ENCODE results near the gene FAM131A. TPM values are rescaled to one million over a fixed set of nuclear protein-coding genes. Genes with fewer than 3 reads are reported as not detected.

The FAM131A gene
- total RNA-seq, 6 experiments from 2014 or later: 2.4 to 6.5 (median 3.1) TPM

DNA sequence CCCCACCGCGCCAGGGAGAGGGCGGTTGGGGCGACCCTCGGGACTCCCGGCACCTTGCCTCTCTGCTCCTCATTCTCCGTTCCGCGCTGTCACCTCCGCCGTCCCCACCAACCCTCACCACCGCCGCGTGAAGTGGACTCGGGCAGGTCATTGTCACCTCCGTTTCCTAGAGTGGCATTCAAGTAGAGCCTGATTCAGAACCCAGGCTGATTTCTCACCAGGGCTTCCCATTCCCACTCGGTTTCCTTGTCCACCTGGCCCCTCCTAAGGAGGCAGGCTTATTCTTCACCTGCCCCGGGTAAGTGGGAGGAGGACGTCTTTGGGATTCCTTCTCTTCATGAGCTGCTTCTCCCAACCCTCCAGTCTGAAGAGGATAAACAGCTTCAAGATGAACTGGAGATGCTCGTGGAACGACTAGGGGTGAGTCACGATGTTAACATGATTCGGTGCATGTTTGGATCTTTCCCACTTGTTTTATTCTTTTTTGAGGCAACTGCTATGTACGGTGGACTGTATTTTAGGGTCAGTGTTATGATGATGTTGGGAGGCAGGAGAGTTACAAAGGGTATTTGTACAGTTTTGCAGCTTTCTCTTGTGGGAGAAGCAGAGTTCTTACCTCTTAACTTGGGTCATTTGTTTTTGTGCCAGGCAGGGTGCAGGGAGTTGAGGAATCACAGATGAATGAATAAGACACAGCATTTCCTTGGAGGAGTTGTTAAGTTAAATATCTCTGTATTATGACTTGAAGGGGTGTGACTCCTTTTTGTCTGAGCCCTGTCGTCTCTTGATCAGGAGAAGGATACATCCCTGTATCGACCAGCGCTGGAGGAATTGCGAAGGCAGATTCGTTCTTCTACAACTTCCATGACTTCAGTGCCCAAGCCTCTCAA lies 37.7 kb upstream of the FAM131A start:
- no peak for TF ChIP-seq POLR2A (IDR thresholded peaks at IDR 0.05)
- no peak for TF ChIP-seq CTCF (IDR thresholded peaks at IDR 0.05)
- Histone ChIP-seq H3K4me3 (peak overlapping the region; percentile 69 to 99 (median 92)), H3K27me3 (no peaks in the 10 kb centered on the region), H3K27ac (peak overlapping the region in 2 of 3 donors; percentile 40 to 50), H3K4me1 (peaks cover 0 to 8% (median 6%) of the 10 kb centered on the region in 4 donors), H3K36me3 (peaks cover 8 to 43% (median 24%) of the 10 kb centered on the region in 4 donors), H3K9me3 (no peaks in the 10 kb centered on the region)
- 11% methylated on average over 21 of the region's 29 CpGs for WGBS (ENCODE audit: insufficient coverage, low coverage, low lambda C conversion rate, missing lambda C conversion rate)
- intact Hi-C loops (cut with DNase I): loop anchor here in 1 of 2 donors (10.0 kb wide), 2 partner anchors 135 to 405 kb away; no protein-coding TSS in a partner anchor
- DNase-seq (no peak), ATAC-seq (no peak)

GRCh38 chr3:184300378-184300720 lies 37.1 kb upstream of the FAM131A start:
- H3K36me3 ChIP-seq: peaks cover 8 to 49% (median 25%) of the 10 kb centered on the region in 4 donors
- peak overlapping the region in 2 of 3 donors; percentile 69 to 99 for H3K4me3 ChIP-seq
- no peak for DNase-seq
- no peak overlapping the region for H3K27ac ChIP-seq
- no peak for ATAC-seq
- H3K27me3 ChIP-seq: no peaks in the 10 kb centered on the region
- WGBS (ENCODE audit: insufficient coverage, low coverage, low lambda C conversion rate, missing lambda C conversion rate): 67% methylated on average over 3 of the region's 3 CpGs
- H3K9me3 ChIP-seq: no peaks in the 10 kb centered on the region
- intact Hi-C loops (cut with DNase I): loop anchor here in 1 of 2 donors (10.0 kb wide), 1 partner anchor 136 kb away; no protein-coding TSS in a partner anchor
- H3K4me1 ChIP-seq: peaks cover 0 to 8% (median 6%) of the 10 kb centered on the region in 4 donors
- TF ChIP-seq POLR2A (IDR thresholded peaks at IDR 0.05) (no peak), CTCF (IDR thresholded peaks at IDR 0.05) (no peak)

GRCh38 chr3:184305577-184305976 lies 31.8 kb upstream of the FAM131A start:
- WGBS (ENCODE audit: insufficient coverage, low coverage, low lambda C conversion rate, missing lambda C conversion rate): 45% methylated on average over 1 of the region's 1 CpG

More at GRCh38 chr3:184305577-184305976, 31.8 kb upstream of the FAM131A start:
- Histone ChIP-seq H3K4me1 (no peaks in the 10 kb centered on the region), H3K27ac (no peak overlapping the region), H3K4me3 (no peak overlapping the region), H3K27me3 (no peaks in the 10 kb centered on the region), H3K36me3 (peaks cover 16 to 79% (median 44%) of the 10 kb centered on the region in 4 donors), H3K9me3 (no peaks in the 10 kb centered on the region)
- ATAC-seq (peak; percentile 43 to 58 (median 46)), DNase-seq (no peak)
- TF ChIP-seq POLR2A (IDR thresholded peaks at IDR 0.05) (no peak), CTCF (IDR thresholded peaks at IDR 0.05) (peak; percentile 27 to 48 (median 36))
- intact Hi-C loops (cut with DNase I): loop anchor here in 1 of 2 donors (10.0 kb wide), 1 partner anchor 141 kb away; no protein-coding TSS in a partner anchor

Data from right lobe of liver (tissue), 6 donors.